ENCODE results near the gene GRPEL2. TPM values are rescaled to one million over a fixed set of nuclear protein-coding genes. Genes with fewer than 3 reads are reported as not detected.

GRPEL2 gene
- total RNA-seq, 4 donors from 2014 or later, result 9.3 to 20.4 (median 13.3) TPM

DNA sequence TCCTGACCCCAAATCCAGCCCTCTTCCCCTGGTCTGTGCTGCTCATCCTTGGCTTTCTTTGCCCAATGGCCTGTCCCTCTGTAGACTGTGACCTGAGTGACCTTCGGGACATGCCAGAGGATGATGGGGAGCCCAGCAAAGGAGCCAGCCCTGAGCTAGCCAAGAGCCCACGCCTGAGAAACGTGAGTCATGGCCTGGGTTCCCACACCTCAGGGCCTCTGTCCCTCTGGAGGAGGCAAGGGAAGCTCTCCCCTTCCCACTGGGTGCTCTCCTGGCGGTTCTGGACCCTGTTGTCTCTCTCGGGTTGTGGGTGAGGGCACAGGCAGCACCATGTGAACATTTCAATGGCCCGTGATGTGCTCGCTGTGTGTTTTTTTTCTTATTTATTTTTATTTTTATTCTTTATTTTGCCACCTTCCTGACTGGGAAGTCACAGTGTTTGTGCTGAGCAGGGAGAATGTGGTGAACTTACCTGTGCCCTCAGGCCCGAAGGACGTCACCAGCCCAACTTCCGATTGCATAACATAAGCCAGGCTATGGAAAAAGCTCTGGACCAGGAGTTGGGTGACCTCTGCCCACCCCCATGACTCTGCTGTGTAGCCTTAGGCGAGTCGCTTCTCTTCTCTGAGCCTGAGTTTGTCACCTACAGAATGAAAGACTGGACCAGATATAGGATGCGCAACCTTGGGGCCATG, 44.1 kb upstream of the GRPEL2 start:
- TF ChIP-seq, protein P1, sequence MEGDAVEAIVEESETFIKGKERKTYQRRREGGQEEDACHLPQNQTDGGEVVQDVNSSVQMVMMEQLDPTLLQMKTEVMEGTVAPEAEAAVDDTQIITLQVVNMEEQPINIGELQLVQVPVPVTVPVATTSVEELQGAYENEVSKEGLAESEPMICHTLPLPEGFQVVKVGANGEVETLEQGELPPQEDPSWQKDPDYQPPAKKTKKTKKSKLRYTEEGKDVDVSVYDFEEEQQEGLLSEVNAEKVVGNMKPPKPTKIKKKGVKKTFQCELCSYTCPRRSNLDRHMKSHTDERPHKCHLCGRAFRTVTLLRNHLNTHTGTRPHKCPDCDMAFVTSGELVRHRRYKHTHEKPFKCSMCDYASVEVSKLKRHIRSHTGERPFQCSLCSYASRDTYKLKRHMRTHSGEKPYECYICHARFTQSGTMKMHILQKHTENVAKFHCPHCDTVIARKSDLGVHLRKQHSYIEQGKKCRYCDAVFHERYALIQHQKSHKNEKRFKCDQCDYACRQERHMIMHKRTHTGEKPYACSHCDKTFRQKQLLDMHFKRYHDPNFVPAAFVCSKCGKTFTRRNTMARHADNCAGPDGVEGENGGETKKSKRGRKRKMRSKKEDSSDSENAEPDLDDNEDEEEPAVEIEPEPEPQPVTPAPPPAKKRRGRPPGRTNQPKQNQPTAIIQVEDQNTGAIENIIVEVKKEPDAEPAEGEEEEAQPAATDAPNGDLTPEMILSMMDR (IDR thresholded peaks at IDR 0.05; ENCODE audit: low read depth), result no peak

DNA sequence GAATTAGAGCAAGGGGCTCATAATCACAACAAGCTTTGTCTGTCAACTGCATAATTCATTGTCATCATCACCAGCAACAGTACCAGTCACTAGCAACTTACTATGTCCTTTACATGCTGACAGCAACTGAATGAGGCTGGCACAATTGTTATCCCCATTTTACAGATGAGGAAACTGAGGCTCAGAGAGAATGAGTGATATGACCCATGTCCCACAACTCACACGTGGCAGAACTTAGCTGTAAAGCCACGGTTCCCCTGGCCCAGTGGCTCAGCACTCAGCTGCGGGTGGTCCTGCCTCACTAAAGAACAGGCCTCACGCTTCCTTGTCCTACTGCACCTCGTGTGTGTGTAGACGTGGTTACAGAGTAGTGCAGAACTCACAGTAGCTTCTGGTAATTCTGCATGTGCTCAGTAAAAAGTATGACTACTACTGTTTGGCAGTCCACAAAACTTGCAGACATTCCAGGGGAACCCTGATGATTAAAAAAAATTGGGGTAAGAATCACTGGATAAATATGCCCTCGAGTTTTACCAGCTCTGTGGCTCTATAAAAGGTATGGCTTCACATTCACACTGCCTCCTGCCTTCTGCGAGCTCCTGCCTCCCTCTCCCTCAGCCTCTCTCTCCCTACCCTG, 43.4 kb upstream of the GRPEL2 start:
- TF ChIP-seq, protein P1 (IDR thresholded peaks at IDR 0.05; ENCODE audit: low read depth), result no peak

DNA sequence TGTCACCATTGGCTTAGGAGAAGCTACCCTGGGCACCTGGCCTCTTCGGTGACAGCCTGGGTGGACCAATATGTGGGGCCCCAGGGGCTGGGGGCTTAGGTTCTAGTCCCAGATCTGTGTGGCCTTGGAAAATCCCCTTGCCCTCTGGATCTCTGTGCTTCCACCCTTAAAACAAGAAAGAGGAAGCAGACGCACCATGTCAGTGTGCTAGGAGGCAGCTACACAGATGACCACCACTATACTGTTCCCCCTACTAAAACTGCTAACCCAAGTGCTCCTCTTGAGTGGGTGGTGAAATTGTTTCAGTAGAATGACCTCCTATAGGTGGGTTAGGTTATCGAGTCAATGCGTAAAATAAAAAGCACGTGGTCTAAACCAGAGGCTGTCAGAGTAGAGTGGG, 42.7 kb upstream of the GRPEL2 start:
- TF ChIP-seq, protein P1 (IDR thresholded peaks at IDR 0.05; ENCODE audit: low read depth), result no peak

- TF ChIP-seq, protein P1 (IDR thresholded peaks at IDR 0.05; ENCODE audit: low read depth), result no peak
Measured at GRCh38 chr5:149303210-149303609, 42.1 kb upstream of the GRPEL2 start.

DNA sequence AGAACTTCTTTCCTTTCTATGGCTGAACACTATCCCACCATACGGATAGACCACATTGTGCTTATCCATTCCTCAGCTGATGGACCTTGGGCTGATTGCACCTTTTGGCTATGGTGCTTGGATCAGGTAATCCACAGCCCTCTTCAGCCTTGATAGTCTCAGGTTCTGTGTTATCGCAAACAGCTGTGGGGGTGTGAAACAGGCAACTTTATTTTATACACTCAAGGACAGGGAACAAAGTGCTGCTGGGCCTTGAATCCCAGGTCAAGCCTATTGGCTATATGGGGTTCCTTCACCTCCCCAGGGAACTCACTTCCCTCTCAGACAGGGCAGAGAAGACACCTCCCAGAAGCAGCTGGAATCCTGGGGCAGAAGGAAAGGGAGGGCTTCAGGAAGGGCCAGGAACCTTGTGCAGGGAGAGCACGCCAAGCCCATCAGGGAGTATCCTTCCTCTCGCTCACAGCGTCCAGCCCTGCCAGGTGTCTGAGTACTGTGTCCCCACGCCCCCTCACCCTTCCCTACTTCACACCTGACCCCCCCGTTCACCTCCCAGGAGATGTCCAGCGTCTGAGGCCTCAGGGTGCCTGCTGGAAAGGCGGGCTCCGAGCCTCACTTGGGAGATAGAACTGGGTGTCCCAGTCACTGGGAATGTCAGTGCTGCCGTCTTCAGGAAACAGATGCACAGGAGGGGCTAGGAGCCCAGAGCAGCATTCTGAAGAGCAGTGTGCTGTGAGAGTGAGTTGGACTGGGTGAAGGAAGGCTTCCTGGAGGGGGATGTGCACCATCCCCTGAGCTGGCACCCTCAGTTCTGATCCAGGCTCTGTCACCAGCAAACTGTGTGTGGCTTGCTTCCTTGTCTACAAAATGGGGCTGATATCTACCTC, 40.9 kb upstream of the GRPEL2 start:
- TF ChIP-seq, protein P1 (IDR thresholded peaks at IDR 0.05; ENCODE audit: low read depth), result no peak

DNA sequence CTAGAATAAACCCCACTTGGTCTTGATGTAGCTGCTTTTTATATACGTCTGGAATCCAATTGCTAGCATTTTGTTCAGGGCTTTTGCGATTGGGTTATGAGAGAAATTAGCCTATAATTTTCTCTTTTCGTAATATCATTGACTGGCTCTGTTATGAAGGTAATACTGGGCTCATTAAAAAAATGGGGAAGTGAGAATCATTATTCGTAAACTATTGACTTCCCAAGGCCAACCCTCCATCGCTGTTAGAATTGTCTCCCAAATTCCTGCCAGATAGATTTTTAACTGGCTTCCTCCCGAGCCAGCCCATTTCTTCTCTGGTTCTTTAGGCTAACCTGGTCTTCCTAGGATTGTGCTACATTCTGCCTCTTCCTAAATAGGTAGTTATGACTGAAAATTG, 35.9 kb upstream of the GRPEL2 start:
- TF ChIP-seq, protein P1 (IDR thresholded peaks at IDR 0.05; ENCODE audit: low read depth), result no peak

GRCh38 chr5:149310488-149310887, 34.8 kb upstream of the GRPEL2 start:
- TF ChIP-seq, protein P1 (IDR thresholded peaks at IDR 0.05; ENCODE audit: low read depth), result no peak
